Keratinocyte (primary cell): ENCODE results near the gene ARID1B. TPM values are rescaled to one million over a fixed set of nuclear protein-coding genes. Genes with fewer than 3 reads are reported as not detected.

Experiments used
- DNase-seq: peaks from one replicate; pipeline ENCODE4 v3.0.0-alpha.2; 2011; ENCODE audit warnings: low read depth, missing footprints, low spot score
- FAIRE-seq: peaks from 2 replicates; lab custom pipeline; 2011; peaks lifted over from hg19 to GRCh38; lab: Jason Lieb, UNC
- H2AFZ ChIP-seq: 2 replicates; pipeline ENCODE4 v1.6.0; 2012; ENCODE audit warnings: low read length, control low read depth, inconsistent platforms; ENCODE audit not compliant: control insufficient read depth
- H3K27ac ChIP-seq: 2 replicates; pipeline ENCODE4 v1.5.1; 2011; ENCODE audit warnings: low read length; ENCODE audit not compliant: control insufficient read depth, insufficient read depth
- H3K27me3 ChIP-seq: 3 replicates; pipeline ENCODE4 v1.6.0; 2011; ENCODE audit warnings: low read length; ENCODE audit not compliant: control insufficient read depth, insufficient read depth; ENCODE audit errors: extremely low read depth
- H3K36me3 ChIP-seq, 2 experiments: 2 replicates in 1 of 2; 3 replicates in 1 of 2; pipeline ENCODE4 v1.5.1; 2011; ENCODE audit warnings: low read length in 2 of 2, mild to moderate bottlenecking in 1 of 2; ENCODE audit not compliant: control insufficient read depth in 2 of 2, insufficient read depth in 2 of 2; ENCODE audit errors: extremely low read depth in 1 of 2
- H3K4me1 ChIP-seq: 3 replicates; pipeline ENCODE4 v1.5.1; 2011; ENCODE audit warnings: low read length; ENCODE audit not compliant: control insufficient read depth, insufficient read depth; ENCODE audit errors: extremely low read depth
- H3K4me2 ChIP-seq: 3 replicates; pipeline ENCODE4 v1.6.0; 2011; ENCODE audit warnings: low read depth, low read length; ENCODE audit not compliant: control insufficient read depth, insufficient read depth; ENCODE audit errors: extremely low read depth
- H3K4me3 ChIP-seq, 3 experiments: fragments of 200-600 bp in 1 of 3; sonication (generic) in 1 of 3; 2 replicates in 2 of 3; 3 replicates in 1 of 3; pipeline ENCODE4 v1.5.1; 2011 to 2016; ENCODE audit warnings: low read length in 3 of 3, mild to moderate bottlenecking in 3 of 3, control low read depth in 2 of 3, inconsistent platforms in 1 of 3, low read depth in 1 of 3, mixed read lengths in 1 of 3, mixed run types in 1 of 3, moderate library complexity in 1 of 3; ENCODE audit not compliant: control insufficient read depth in 2 of 3, insufficient read depth in 2 of 3; ENCODE audit errors: extremely low read depth in 1 of 3
- H3K79me2 ChIP-seq: 2 replicates; pipeline ENCODE4 v1.6.0; 2012; ENCODE audit warnings: low read length; ENCODE audit not compliant: control insufficient read depth, insufficient read depth
- H3K9ac ChIP-seq: 3 replicates; pipeline ENCODE4 v1.6.0; 2011; ENCODE audit warnings: low read length; ENCODE audit not compliant: control insufficient read depth, insufficient read depth; ENCODE audit errors: extremely low read depth
- H3K9me1 ChIP-seq: 3 replicates; pipeline ENCODE4 v1.6.0; 2011; ENCODE audit warnings: low read length; ENCODE audit not compliant: control insufficient read depth, insufficient read depth; ENCODE audit errors: extremely low read depth
- H3K9me3 ChIP-seq: 2 replicates; pipeline ENCODE4 v1.5.1; 2012; ENCODE audit warnings: low read depth, low read length; ENCODE audit not compliant: control insufficient read depth
- H4K20me1 ChIP-seq: 3 replicates; pipeline ENCODE4 v1.6.0; 2011; ENCODE audit warnings: low read length; ENCODE audit not compliant: control insufficient read depth, insufficient read depth; ENCODE audit errors: extremely low read depth
- CTCF ChIP-seq, 3 experiments: IDR thresholded peaks in 1 of 3; conservative IDR thresholded peaks in 1 of 3; optimal IDR thresholded peaks in 1 of 3; 2 replicates in 2 of 3; 3 replicates in 1 of 3; pipeline versions ENCODE3 to v1.5.1; 2011; ENCODE audit warnings: low read length in 3 of 3, mild to moderate bottlenecking in 3 of 3, moderate library complexity in 2 of 3, control low read depth in 1 of 3, inconsistent platforms in 1 of 3; ENCODE audit not compliant: insufficient read depth in 2 of 3; ENCODE audit errors: extremely low read depth in 1 of 3
- EZH2 ChIP-seq: IDR thresholded peaks from one replicate; pipeline ENCODE4 v1.6.1; 2012; ENCODE audit warnings: inconsistent platforms, mild to moderate bottlenecking, low read length, moderate library complexity
- dilution Hi-C: fragments of 300-500 bp; cut with MboI; formaldehyde crosslinking; loops from one replicate; pipeline ENCODE4 v1.7.0; 2020; ENCODE audit warnings: low sequenced_read_pairs; ENCODE audit not compliant: extremely low pct_ligation_motif_present
- polyA plus RNA-seq, 5 experiments: library from polyadenylated mRNA; depleted of rRNA in 3 of 5; stranded (reverse) in 3 of 5; stranded (forward) in 1 of 5; unstranded in 1 of 5; fragments of >200 nt; gene quantifications; 1 replicate in 1 of 5; 2 replicates in 3 of 5; 3 replicates in 1 of 5; pipeline versions ENCODE4 v1.2.1 to v1.2.3, GENCODE V29; 2011 to 2012; ENCODE audit warnings: missing spikeins in 2 of 5, low read depth in 1 of 5, low replicate concordance in 1 of 5

The ARID1B gene
- polyA plus RNA-seq, 1 donor (not counting 4 experiments of a cell fraction or from before 2014, with no cell fraction given), result 14.9 TPM

DNA sequence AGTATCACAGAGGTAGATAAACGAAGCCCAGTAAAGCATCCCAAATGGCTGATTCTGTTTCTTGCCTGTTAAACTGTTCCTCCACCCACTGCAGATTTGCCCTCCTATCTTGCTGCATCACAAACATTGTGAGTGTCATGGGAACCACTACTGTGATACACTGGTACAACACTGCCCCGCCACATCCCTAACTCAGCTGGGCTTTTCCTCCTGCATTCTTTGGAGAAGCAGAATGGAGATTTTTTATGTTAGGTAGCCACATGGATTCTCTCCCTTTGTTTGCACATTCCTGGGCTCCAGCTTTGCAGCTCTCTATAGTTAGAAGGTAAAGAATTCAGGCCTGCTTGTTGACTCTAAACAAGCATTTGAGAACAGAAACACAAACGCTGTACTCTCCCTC is 312.1 kb downstream of the ARID1B start:
- peaks cover 1 to 4% of the 10 kb centered on the region in 2 experiments for H3K36me3 ChIP-seq
- no peak overlapping the region for H3K9ac ChIP-seq
- FAIRE-seq (no peak), DNase-seq (no peak)
- H3K4me2 ChIP-seq, result no peak overlapping the region
- H3K27ac ChIP-seq, result no peak overlapping the region
- H3K27me3 ChIP-seq, result no peaks in the 10 kb centered on the region
- no peaks in the 10 kb centered on the region for H4K20me1 ChIP-seq
- no peak overlapping the region for H3K4me3 ChIP-seq
- dilution Hi-C loops, result no loop called here
- H3K9me1 ChIP-seq, result no peaks in the 10 kb centered on the region
- H3K4me1 ChIP-seq, result no peaks in the 10 kb centered on the region
- H3K79me2 ChIP-seq, result no peaks in the 10 kb centered on the region
- no peak for TF ChIP-seq EZH2
- no peak for TF ChIP-seq CTCF (optimal IDR thresholded peaks at IDR 0.05 in 1 of 3, IDR thresholded peaks at IDR 0.05 in 1 of 3, conservative IDR thresholded peaks at IDR 0.05 in 1 of 3; ENCODE audit: extremely low read depth in 1 of 3, insufficient read depth in 2 of 3, low read length in 3 of 3)
- H2AFZ ChIP-seq, result no peak overlapping the region
- no peaks in the 10 kb centered on the region for H3K9me3 ChIP-seq

GRCh38 chr6:157089851-157090250 is 312.7 kb downstream of the ARID1B start:
- no peak overlapping the region for H3K9ac ChIP-seq
- dilution Hi-C loops, result no loop called here
- H3K36me3 ChIP-seq, result peaks cover 1 to 4% of the 10 kb centered on the region in 2 experiments
- no peaks in the 10 kb centered on the region for H3K79me2 ChIP-seq
- DNase-seq (no peak), FAIRE-seq (no peak)
- H3K4me1 ChIP-seq, result no peaks in the 10 kb centered on the region
- TF ChIP-seq EZH2 (no peak), CTCF (optimal IDR thresholded peaks at IDR 0.05 in 1 of 3, IDR thresholded peaks at IDR 0.05 in 1 of 3, conservative IDR thresholded peaks at IDR 0.05 in 1 of 3; ENCODE audit: extremely low read depth in 1 of 3, insufficient read depth in 2 of 3, low read length in 3 of 3) (no peak)
- no peak overlapping the region for H3K4me2 ChIP-seq
- H3K4me3 ChIP-seq, result no peak overlapping the region
- H3K9me1 ChIP-seq, result no peaks in the 10 kb centered on the region
- no peak overlapping the region for H3K27ac ChIP-seq
- no peaks in the 10 kb centered on the region for H3K9me3 ChIP-seq
- H2AFZ ChIP-seq, result no peak overlapping the region
- H4K20me1 ChIP-seq, result no peaks in the 10 kb centered on the region
- no peaks in the 10 kb centered on the region for H3K27me3 ChIP-seq
